Peyer's patch (tissue), 4 donors: ENCODE data around the gene NARS2. TPM values are rescaled to one million over a fixed set of nuclear protein-coding genes. Genes with fewer than 3 reads are reported as not detected.

ENCODE experiments used
- DNase-seq, 3 donors: peaks; one replicate each; pipeline ENCODE4 v3.0.0-alpha.2; 2017 to 2019
- H3K27ac ChIP-seq, 4 donors: fragments of 200-600 bp; sonication (generic); one replicate each; pipeline ENCODE4 v1.5.1; 2016 to 2019
- H3K27me3 ChIP-seq, 2 donors: fragments of 200-600 bp; sonication (generic); one replicate each; pipeline ENCODE4 v1.5.1; 2019
- H3K36me3 ChIP-seq, 3 donors: fragments of 200-600 bp; sonication (generic); one replicate each; pipeline ENCODE4 v1.5.1; 2016 to 2019
- H3K4me1 ChIP-seq, 4 donors: fragments of 200-600 bp; sonication (generic); one replicate each; pipeline ENCODE4 v1.5.1; 2016 to 2019
- H3K4me3 ChIP-seq, 4 donors: fragments of 200-600 bp; sonication (generic); 1 replicate in 3 of 4; 2 replicates in 1 of 4; pipeline ENCODE4 v1.5.1; 2016 to 2019; ENCODE audit warnings: mild to moderate bottlenecking in 1 of 4
- H3K9me3 ChIP-seq, 4 donors: fragments of 200-600 bp; sonication (generic); one replicate each; pipeline ENCODE4 v1.5.1; 2016 to 2019; ENCODE audit warnings: mild to moderate bottlenecking in 1 of 4
- CTCF ChIP-seq, 6 experiments: fragments of 450-650 bp in 4 of 6; fragments of 200-600 bp in 2 of 6; sonication (generic) in 1 of 6; IDR thresholded peaks; one replicate each; pipeline ENCODE4 v1.5.1; 2017 to 2019; ENCODE audit warnings: antibody characterized with exemption in 6 of 6, mild to moderate bottlenecking in 3 of 6, moderate library complexity in 1 of 6
- POLR2A ChIP-seq, 2 donors: fragments of 450-650 bp; IDR thresholded peaks; one replicate each; pipeline ENCODE4 v1.5.1; 2017; ENCODE audit warnings: antibody characterized with exemption in 2 of 2, mild to moderate bottlenecking in 2 of 2, moderate library complexity in 2 of 2
- total RNA-seq, 4 donors: library from RNA; depleted of rRNA; stranded (reverse); fragments of >200 nt; gene quantifications; one replicate each; pipeline ENCODE4 v1.1.0, GENCODE V29; 2016

Gene NARS2
- total RNA-seq, 4 donors from 2014 or later: 7.7 to 28.9 (median 10.7) TPM

DNA sequence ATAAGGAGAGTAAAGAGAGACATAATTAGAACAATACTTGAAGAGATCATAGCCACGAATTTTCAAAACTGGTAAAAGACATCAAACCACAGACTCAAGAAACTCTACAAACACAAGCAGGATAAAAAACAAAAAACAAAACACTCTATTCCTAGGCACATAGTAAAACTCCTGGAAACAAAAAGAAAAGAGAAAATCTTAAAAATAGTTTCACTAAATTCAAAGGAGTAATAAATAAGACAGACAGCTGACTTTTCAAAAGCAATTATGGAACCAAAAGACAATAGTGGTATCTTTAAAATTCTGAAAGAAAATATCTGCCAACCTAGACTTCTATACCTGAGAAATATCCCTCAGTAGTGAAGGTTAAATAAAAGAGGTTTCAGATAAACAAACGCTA, 9.2 kb upstream of the NARS2 start:
- TF ChIP-seq POLR2A (IDR thresholded peaks at IDR 0.05) (no peak), CTCF (IDR thresholded peaks at IDR 0.05) (no peak)
- no peaks in the 10 kb centered on the region for H3K36me3 ChIP-seq
- H3K4me1 ChIP-seq: no peaks in the 10 kb centered on the region
- H3K27me3 ChIP-seq: no peaks in the 10 kb centered on the region
- H3K27ac ChIP-seq: no peak overlapping the region
- no peak overlapping the region for H3K4me3 ChIP-seq
- no peak for DNase-seq
- H3K9me3 ChIP-seq: peaks cover 0 to 18% (median 0%) of the 10 kb centered on the region in 4 donors

GRCh38 chr11:78577495-78577894, 2.8 kb upstream of the NARS2 start:
- Histone ChIP-seq H3K9me3 (no peaks in the 10 kb centered on the region), H3K27ac (no peak overlapping the region), H3K27me3 (no peaks in the 10 kb centered on the region), H3K36me3 (no peaks in the 10 kb centered on the region), H3K4me1 (peaks cover 0 to 15% (median 0%) of the 10 kb centered on the region in 4 donors), H3K4me3 (no peak overlapping the region)
- DNase-seq: no peak
- TF ChIP-seq CTCF (IDR thresholded peaks at IDR 0.05) (no peak), POLR2A (IDR thresholded peaks at IDR 0.05) (no peak)

DNA sequence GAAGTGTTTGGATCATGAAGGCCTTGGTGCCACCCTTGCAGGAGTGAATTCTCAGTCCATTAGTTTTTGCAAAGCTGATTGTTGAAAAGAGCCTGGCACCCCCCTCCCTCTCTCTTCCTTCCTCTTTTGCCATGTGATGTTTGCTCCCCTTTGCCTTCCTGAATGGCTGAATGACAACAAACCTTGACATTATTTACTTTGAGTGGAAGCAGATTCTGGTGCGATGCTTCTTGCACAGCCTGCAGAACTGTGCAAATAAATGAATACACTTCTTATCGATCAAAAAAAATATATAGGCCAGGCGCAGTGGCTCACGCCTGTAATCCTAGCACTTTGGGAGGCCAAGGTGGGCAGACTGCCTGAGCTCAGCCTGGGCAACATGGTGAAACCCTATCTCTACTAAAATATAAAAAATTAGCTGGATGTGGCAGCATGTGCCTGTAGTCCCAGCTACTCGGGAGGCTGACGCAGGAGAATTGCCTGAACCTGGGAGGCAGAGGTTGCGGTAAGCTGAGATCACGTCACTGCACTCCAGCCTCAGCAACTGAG, 2.0 kb upstream of the NARS2 start:
- peaks cover 0 to 17% (median 0%) of the 10 kb centered on the region in 4 donors for H3K4me1 ChIP-seq
- no peaks in the 10 kb centered on the region for H3K36me3 ChIP-seq
- no peak overlapping the region for H3K27ac ChIP-seq
- TF ChIP-seq POLR2A (IDR thresholded peaks at IDR 0.05) (no peak), CTCF (IDR thresholded peaks at IDR 0.05) (no peak)
- no peaks in the 10 kb centered on the region for H3K27me3 ChIP-seq
- H3K9me3 ChIP-seq: no peaks in the 10 kb centered on the region
- peak in 1 of 3 donors; percentile 21 for DNase-seq
- H3K4me3 ChIP-seq: no peak overlapping the region

DNA sequence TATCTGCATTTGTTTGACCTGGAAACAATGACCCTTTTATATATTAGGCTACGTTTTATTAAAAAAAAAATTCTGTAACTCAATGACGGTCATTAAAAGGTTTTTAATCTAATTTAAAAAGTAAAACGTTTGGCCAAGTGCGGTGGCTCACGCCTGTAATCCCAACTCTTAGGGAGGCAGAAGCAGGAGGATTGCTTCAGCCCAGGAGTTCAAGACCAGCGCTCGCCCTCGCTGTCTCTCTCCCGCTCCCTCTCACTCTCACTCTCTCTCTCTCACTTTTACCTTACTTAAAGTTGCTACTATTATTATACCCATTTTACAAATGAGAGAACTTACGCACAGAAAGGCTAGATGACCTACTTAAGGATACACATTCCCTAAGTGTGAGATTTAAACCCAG, 814 bp upstream of the NARS2 start:
- peak overlapping the region; percentile 76 to 86 (median 78) for H3K27ac ChIP-seq
- no peaks in the 10 kb centered on the region for H3K27me3 ChIP-seq
- TF ChIP-seq CTCF (IDR thresholded peaks at IDR 0.05): no peak
- TF ChIP-seq POLR2A (IDR thresholded peaks at IDR 0.05): no peak
- peak overlapping the region; percentile 57 to 74 (median 70) for H3K4me3 ChIP-seq
- DNase-seq: no peak
- no peaks in the 10 kb centered on the region for H3K9me3 ChIP-seq
- peaks cover 0 to 17% (median 0%) of the 10 kb centered on the region in 4 donors for H3K4me1 ChIP-seq
- peaks cover 0 to 6% (median 0%) of the 10 kb centered on the region in 3 donors for H3K36me3 ChIP-seq

DNA sequence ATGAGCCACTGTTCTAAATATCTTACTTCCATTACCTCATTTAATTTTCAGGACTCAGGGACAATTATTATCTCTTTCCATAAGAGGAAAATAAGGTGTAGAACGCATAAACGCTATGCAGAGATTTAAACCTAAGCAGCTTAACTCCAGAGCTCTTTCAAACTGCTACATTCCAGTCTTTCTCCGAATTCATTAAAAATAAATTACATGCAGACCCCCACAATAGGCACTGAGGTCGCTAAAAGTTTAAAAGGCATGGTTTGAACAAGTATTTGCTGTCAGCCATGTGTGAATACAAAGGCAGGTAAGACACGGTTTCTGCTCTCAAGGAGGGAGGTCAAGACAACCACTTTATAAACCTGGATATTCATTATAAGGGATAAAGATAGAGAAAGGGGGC, 983 bp downstream of the NARS2 start:
- no peaks in the 10 kb centered on the region for H3K27me3 ChIP-seq
- H3K9me3 ChIP-seq: no peaks in the 10 kb centered on the region
- H3K36me3 ChIP-seq: peaks cover 0 to 9% (median 0%) of the 10 kb centered on the region in 3 donors
- DNase-seq: no peak
- peaks cover 0 to 17% (median 0%) of the 10 kb centered on the region in 4 donors for H3K4me1 ChIP-seq
- H3K27ac ChIP-seq: peak overlapping the region in 1 of 4 donors; percentile 86
- TF ChIP-seq POLR2A (IDR thresholded peaks at IDR 0.05) (no peak), CTCF (IDR thresholded peaks at IDR 0.05) (no peak)
- H3K4me3 ChIP-seq: peak overlapping the region; percentile 57 to 74 (median 70)
